ENCODE measurements around the gene SRRM1. TPM values are rescaled to one million over a fixed set of nuclear protein-coding genes. Genes with fewer than 3 reads are reported as not detected.
A peak's percentile ranks its signal among the peaks of the same experiment; 100 is the strongest.

Gene SRRM1
- total and polyA plus RNA-seq, 7 donors: 31.2 to 78.4 (median 63.0) TPM

DNA sequence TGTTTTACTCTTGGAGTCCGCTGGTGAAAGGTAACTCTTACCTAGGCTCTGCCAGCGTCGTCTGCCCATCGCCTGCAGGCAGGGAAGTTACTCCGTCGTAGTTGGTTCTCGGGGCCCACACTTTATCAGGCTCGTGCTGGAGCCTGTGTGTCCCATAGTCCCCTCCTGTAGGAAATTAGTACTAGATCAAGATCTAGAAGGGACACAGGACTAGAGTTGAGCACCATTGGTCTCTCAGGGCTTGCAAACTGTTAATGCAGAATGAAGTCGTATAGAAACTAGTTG is 940 bp downstream of the SRRM1 start:
- H3K36me3 ChIP-seq (ENCODE audit: insufficient read depth in 1 of 2, low read depth in 1 of 2): peaks cover 6 to 35% of the 10 kb centered on the region in 2 donors
- TF ChIP-seq, protein P1, sequence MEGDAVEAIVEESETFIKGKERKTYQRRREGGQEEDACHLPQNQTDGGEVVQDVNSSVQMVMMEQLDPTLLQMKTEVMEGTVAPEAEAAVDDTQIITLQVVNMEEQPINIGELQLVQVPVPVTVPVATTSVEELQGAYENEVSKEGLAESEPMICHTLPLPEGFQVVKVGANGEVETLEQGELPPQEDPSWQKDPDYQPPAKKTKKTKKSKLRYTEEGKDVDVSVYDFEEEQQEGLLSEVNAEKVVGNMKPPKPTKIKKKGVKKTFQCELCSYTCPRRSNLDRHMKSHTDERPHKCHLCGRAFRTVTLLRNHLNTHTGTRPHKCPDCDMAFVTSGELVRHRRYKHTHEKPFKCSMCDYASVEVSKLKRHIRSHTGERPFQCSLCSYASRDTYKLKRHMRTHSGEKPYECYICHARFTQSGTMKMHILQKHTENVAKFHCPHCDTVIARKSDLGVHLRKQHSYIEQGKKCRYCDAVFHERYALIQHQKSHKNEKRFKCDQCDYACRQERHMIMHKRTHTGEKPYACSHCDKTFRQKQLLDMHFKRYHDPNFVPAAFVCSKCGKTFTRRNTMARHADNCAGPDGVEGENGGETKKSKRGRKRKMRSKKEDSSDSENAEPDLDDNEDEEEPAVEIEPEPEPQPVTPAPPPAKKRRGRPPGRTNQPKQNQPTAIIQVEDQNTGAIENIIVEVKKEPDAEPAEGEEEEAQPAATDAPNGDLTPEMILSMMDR (IDR thresholded peaks at IDR 0.05): no peak
- H3K4me3 ChIP-seq: peak overlapping the region; percentile 86
- ATAC-seq (no peak), DNase-seq (no peak)
- intact Hi-C loops (cut with DNase I): loop anchor here in 1 of 2 donors (5.0 kb wide), 1 partner anchor 588 kb away; the partner anchor contains the start of gene SYF2
- H3K27me3 ChIP-seq (ENCODE audit: insufficient read depth in 3 of 3, low read length in 2 of 3): no peaks in the 10 kb centered on the region
- peak overlapping the region; percentile 99 for H3K27ac ChIP-seq
- H3K9me3 ChIP-seq: no peaks in the 10 kb centered on the region
- peaks cover 20% of the 10 kb centered on the region for H3K4me1 ChIP-seq
- WGBS, 3 donors: 0 to 1% (median 0%) methylated on average over 9 of the region's 9 CpGs

- H3K4me1 ChIP-seq: peaks cover 14% of the 10 kb centered on the region
- intact Hi-C loops (cut with DNase I): no loop called here
- no peak overlapping the region for H3K4me3 ChIP-seq
- 94 to 96% (median 96%) methylated on average over 5 of the region's 5 CpGs for WGBS, 3 donors
- DNase-seq (no peak), ATAC-seq (no peak)
- H3K36me3 ChIP-seq (ENCODE audit: insufficient read depth in 1 of 2, low read depth in 1 of 2): peaks cover 10 to 84% of the 10 kb centered on the region in 2 donors
- H3K27ac ChIP-seq: no peak overlapping the region
- H3K27me3 ChIP-seq (ENCODE audit: insufficient read depth in 3 of 3, low read length in 2 of 3): no peaks in the 10 kb centered on the region
- no peaks in the 10 kb centered on the region for H3K9me3 ChIP-seq
- TF ChIP-seq, protein P1 (IDR thresholded peaks at IDR 0.05): no peak
Measured at GRCh38 chr1:24648919-24649318, 5.8 kb downstream of the SRRM1 start.

DNA sequence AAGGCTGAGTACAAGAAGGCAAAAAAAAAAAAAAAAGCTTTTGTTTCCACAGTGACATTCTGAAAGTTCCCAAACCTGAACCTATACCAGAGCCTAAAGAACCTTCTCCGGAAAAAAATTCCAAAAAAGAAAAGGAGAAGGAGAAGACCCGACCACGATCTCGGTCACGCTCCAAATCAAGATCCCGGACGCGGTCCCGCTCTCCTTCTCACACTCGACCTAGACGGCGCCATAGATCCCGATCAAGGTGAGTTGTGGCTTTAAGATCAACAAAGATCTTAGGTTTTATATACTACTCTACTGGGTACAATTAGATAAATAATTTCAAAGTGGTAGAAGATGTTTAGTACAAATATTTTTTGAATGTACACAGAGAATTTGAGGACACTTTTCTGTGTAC is 9.3 kb downstream of the SRRM1 start:
- peaks cover 18 to 100% of the 10 kb centered on the region in 2 donors for H3K36me3 ChIP-seq (ENCODE audit: insufficient read depth in 1 of 2, low read depth in 1 of 2)
- H3K4me3 ChIP-seq: no peak overlapping the region
- ATAC-seq (no peak), DNase-seq (no peak)
- H3K27ac ChIP-seq: no peak overlapping the region
- intact Hi-C loops (cut with DNase I): loop anchor here in 1 of 2 donors (10.0 kb wide), 1 partner anchor 572 kb away; no protein-coding TSS in a partner anchor
- H3K27me3 ChIP-seq (ENCODE audit: insufficient read depth in 3 of 3, low read length in 2 of 3): no peaks in the 10 kb centered on the region
- H3K9me3 ChIP-seq: no peaks in the 10 kb centered on the region
- TF ChIP-seq, protein P1 (IDR thresholded peaks at IDR 0.05): no peak
- H3K4me1 ChIP-seq: no peaks in the 10 kb centered on the region
- WGBS, 3 donors: 89 to 93% (median 92%) methylated on average over 13 of the region's 13 CpGs

GRCh38 chr1:24654010-24654409 is 10.9 kb downstream of the SRRM1 start:
- no peaks in the 10 kb centered on the region for H3K27me3 ChIP-seq (ENCODE audit: insufficient read depth in 3 of 3, low read length in 2 of 3)
- intact Hi-C loops (cut with DNase I): loop anchor here in 1 of 2 donors (10.0 kb wide), 1 partner anchor 571 kb away; no protein-coding TSS in a partner anchor
- H3K9me3 ChIP-seq: no peaks in the 10 kb centered on the region
- 97 to 98% (median 97%) methylated on average over 3 of the region's 3 CpGs for WGBS, 3 donors
- no peaks in the 10 kb centered on the region for H3K4me1 ChIP-seq
- DNase-seq: no peak
- H3K4me3 ChIP-seq: no peak overlapping the region
- ATAC-seq: no peak
- peaks cover 15 to 100% of the 10 kb centered on the region in 2 donors for H3K36me3 ChIP-seq (ENCODE audit: insufficient read depth in 1 of 2, low read depth in 1 of 2)
- no peak overlapping the region for H3K27ac ChIP-seq
- TF ChIP-seq, protein P1 (IDR thresholded peaks at IDR 0.05): no peak

GRCh38 chr1:24656046-24656445 is 12.9 kb downstream of the SRRM1 start:
- TF ChIP-seq, protein P1 (IDR thresholded peaks at IDR 0.05): no peak
- no peak for DNase-seq
- Histone ChIP-seq H3K4me1 (no peaks in the 10 kb centered on the region), H3K27ac (no peak overlapping the region), H3K4me3 (no peak overlapping the region), H3K9me3 (no peaks in the 10 kb centered on the region), H3K27me3 (ENCODE audit: insufficient read depth in 3 of 3, low read length in 2 of 3) (no peaks in the 10 kb centered on the region), H3K36me3 (ENCODE audit: insufficient read depth in 1 of 2, low read depth in 1 of 2) (peaks cover 12 to 100% of the 10 kb centered on the region in 2 donors)
- intact Hi-C loops (cut with DNase I): loop anchor here in 1 of 2 donors (10.0 kb wide), 1 partner anchor 569 kb away; no protein-coding TSS in a partner anchor
- 93 to 100% (median 95%) methylated on average over 1 of the region's 1 CpG for WGBS, 3 donors
- ATAC-seq: no peak
